ENCODE data around the gene BRD1.
"Not testable (repeated sequence)": the region's sequence is repeated elsewhere in the genome, so short reads cannot be mapped to it uniquely, and the experiment has no call there.

The BRD1 gene

GRCh38 chr22:49781886-49782285 is 45.8 kb downstream of the BRD1 start:
- not testable (repeated sequence) for DNase-seq

GRCh38 chr22:49781289-49781782 is 46.3 kb downstream of the BRD1 start:
- DNase-seq: no peak

GRCh38 chr22:49780698-49781288 is 46.9 kb downstream of the BRD1 start:
- DNase-seq: no peak

- DNase-seq: no peak
These were observed 47.6 kb downstream of the BRD1 start for GRCh38 chr22:49779853-49780697.

GRCh38 chr22:49779211-49779610 is 48.5 kb downstream of the BRD1 start:
- no peak for DNase-seq

GRCh38 chr22:49777569-49778249 is 50.0 kb downstream of the BRD1 start:
- DNase-seq: no peak

GRCh38 chr22:49776891-49777290 is 50.8 kb downstream of the BRD1 start:
- DNase-seq: no peak

- DNase-seq: no peak
These were observed 51.7 kb downstream of the BRD1 start for GRCh38 chr22:49775867-49776511.

GRCh38 chr22:49775191-49775866 is 52.3 kb downstream of the BRD1 start:
- no peak for DNase-seq

GRCh38 chr22:49774499-49775151 is 53.0 kb downstream of the BRD1 start:
- no peak for DNase-seq

- DNase-seq: no peak
These were observed 53.6 kb downstream of the BRD1 start for GRCh38 chr22:49774046-49774445.

GRCh38 chr22:49773531-49773930 is 54.1 kb downstream of the BRD1 start:
- no peak for DNase-seq

GRCh38 chr22:49772692-49773091 is 55.0 kb downstream of the BRD1 start:
- DNase-seq: no peak

- DNase-seq: no peak
These were observed 56.2 kb downstream of the BRD1 start for GRCh38 chr22:49771266-49772065.

- DNase-seq: no peak
These were observed 57.0 kb downstream of the BRD1 start for GRCh38 chr22:49770547-49771265.

GRCh38 chr22:49769691-49770546 is 57.8 kb downstream of the BRD1 start:
- DNase-seq: no peak

- no peak for DNase-seq
These were observed 58.6 kb downstream of the BRD1 start for GRCh38 chr22:49768951-49769690.

GRCh38 chr22:49768077-49768910 is 59.4 kb downstream of the BRD1 start:
- DNase-seq: no peak

Data from NCI-H1694 (cell line).